ENCODE results near the gene CARD9. TPM values are rescaled to one million over a fixed set of nuclear protein-coding genes. Genes with fewer than 3 reads are reported as not detected.
A peak's percentile ranks its signal among the peaks of the same experiment; 100 is the strongest.

CARD9 gene
- total RNA-seq, 2 experiments from 2014 or later, result 0.55 to 1.3 TPM

DNA sequence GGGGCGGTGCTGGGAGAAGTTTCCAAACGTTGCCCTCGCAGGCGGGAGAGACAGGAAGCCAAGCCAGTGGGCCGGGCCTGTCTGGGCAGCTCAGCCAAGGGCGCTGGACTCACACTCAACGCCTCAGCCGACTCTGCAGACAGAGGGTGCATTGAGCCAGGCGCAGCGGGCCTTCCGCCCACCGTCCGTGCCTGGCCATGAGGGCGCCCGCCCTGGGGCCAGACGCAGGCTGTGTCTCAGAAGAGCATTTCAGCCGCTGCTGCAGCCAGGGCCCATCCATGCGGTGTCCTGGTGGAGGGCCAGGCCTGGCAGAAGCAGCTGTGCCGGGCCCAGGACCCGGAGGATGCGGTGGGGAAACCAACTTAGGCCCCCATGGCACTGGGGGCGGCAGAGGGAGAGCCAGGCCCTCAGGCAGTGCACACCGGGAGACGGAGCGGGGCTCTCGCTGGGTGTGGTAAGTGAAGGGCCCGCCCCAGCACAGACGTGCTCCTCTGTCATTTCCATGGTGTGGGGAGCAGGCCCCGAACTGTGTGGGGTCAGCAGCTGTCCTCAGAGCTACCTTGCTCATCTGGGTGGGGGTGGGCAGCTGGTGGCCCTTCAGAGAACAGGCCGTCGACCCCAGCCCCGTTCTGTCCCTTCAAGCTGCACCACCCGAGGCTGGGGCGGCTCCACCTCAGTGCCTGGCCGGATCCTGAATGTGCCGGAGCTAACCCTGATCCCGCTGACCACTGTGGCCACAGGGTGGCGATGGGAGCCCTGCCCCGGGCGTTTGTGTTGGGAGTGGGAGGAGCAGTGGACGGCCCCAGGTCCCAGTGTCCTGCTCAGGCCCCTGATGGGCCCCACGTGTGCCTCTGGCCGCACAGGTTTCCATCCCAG, 27.9 kb downstream of the CARD9 start:
- Mint-ChIP-seq H3K36me3 (ENCODE audit: low read depth) (no peaks in the 10 kb centered on the region), H3K9me3 (no peaks in the 10 kb centered on the region), H3K27me3 (no peaks in the 10 kb centered on the region), H3K4me1 (no peaks in the 10 kb centered on the region), H3K27ac (no peak overlapping the region), H3K4me3 (no peak overlapping the region)
- CTCF ChIA-PET, result no interaction called here
- DNase-seq, result no peak
- POLR2A ChIA-PET, result interaction anchor here (1.2 kb wide), 1 partner anchor 17 kb away, joined by 4 read pairs; no protein-coding TSS in a partner anchor

DNA sequence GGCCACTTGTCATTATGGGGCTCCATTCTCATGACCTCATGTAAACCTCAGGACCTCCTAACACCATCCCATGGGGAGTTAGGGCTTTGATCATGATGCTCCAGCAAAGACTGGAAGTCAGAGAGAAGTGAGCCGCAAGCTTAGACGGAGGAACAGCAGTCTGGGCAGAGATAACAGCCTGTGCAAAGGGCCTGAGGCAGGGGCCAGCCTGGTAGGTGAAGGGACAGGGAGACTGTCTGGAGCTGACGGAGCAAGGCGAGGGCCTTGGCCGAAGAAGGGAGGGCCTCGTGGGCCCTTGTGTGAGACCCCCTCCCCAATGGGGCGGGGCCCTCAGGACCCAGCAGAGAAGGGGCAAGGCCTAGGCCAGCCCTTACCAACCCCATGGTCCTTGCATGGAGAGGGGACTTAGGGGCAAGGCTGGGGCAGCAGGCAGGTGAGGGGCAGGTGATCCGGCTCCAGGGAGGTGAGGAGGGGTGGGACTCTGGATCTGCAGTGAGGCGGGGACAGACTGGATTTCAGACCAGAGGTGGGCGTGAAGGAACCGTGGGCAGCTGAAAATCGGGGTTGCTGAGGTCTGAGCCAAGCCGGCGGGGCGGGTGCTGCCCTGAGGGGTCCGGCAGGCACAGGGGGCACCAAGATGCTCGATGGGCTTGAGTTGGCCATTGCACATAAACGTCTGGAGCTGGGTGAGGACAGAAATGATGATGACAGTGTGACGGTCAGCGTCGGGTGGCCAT, 28.8 kb downstream of the CARD9 start:
- H3K27ac Mint-ChIP-seq, result no peak overlapping the region
- no peak overlapping the region for H3K4me3 Mint-ChIP-seq
- no peak for DNase-seq
- no peaks in the 10 kb centered on the region for H3K9me3 Mint-ChIP-seq
- H3K4me1 Mint-ChIP-seq, result no peaks in the 10 kb centered on the region
- ChIA-PET POLR2A (interaction anchor here (1.2 kb wide), 1 partner anchor 18 kb away, joined by 4 read pairs; no protein-coding TSS in a partner anchor), CTCF (no interaction called here)
- H3K36me3 Mint-ChIP-seq (ENCODE audit: low read depth), result no peaks in the 10 kb centered on the region
- no peaks in the 10 kb centered on the region for H3K27me3 Mint-ChIP-seq

DNA sequence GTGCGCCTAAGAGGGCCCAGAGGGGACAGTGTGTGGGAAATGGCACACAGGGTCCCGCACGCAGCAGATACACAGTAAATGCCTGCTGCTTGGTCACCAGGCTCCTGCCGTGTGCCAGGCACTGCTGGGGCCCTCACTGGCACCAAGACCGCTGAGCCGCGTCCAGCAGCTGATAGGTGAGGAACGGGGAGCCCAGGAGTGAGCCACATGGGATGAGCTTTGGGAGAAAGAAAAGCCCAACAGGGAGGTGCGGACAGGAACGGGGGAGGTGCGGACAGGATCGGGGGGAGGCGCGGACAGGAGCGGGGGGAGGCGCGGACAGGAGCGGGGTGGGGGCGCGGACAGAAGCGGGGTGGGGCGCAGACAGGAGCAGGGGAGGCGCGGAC, 29.6 kb downstream of the CARD9 start:
- H3K9me3 Mint-ChIP-seq, result no peaks in the 10 kb centered on the region
- H3K36me3 Mint-ChIP-seq (ENCODE audit: low read depth), result no peaks in the 10 kb centered on the region
- H3K4me1 Mint-ChIP-seq, result no peaks in the 10 kb centered on the region
- H3K27ac Mint-ChIP-seq, result no peak overlapping the region
- ChIA-PET CTCF (no interaction called here), POLR2A (interaction anchor here (1.2 kb wide), 1 partner anchor 19 kb away, joined by 4 read pairs; no protein-coding TSS in a partner anchor)
- H3K4me3 Mint-ChIP-seq, result no peak overlapping the region
- no peak for DNase-seq
- no peaks in the 10 kb centered on the region for H3K27me3 Mint-ChIP-seq

DNA sequence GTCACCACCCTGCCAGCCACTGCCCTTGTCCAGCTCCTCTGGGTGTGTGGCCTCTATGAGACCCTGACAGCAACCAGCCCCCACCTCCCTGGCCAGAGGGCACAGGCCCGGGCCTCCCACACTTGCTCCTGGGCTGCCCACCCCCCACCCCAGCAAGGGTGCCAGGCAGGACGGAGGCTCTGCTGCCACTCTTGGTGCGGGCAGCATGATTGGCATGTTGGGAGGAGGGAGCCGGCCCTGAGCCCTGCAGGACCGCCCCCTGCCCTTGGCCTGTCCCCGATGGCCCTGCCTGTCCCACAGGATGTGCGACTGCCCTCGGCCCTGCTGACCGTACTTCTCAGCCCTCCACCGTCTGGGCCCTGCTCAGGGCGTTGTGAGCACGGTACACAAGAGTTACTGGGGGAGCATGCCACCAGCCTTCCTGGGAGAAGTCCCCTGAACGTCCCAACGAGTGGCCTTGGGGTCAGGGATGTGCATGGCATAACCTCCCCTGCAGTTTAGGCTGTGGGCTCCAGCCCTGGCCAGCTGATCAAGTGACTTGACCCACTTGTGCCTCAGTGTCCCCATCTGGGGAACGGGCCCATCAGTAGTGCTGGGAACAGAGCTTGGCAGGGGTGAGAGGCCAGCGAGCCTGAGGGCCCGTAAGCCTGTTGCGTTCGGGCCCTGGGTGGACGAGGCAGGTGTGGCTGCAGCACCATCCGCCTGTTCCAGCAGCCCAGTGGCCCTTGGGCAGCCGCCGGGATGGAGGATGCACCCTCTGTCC, 30.2 kb downstream of the CARD9 start:
- DNase-seq, result no peak
- POLR2A ChIA-PET, result no interaction called here
- Mint-ChIP-seq H3K27me3 (no peaks in the 10 kb centered on the region), H3K9me3 (no peaks in the 10 kb centered on the region), H3K4me1 (no peaks in the 10 kb centered on the region), H3K27ac (no peak overlapping the region), H3K36me3 (ENCODE audit: low read depth) (no peaks in the 10 kb centered on the region), H3K4me3 (no peak overlapping the region)
- CTCF ChIA-PET, result no interaction called here

DNA sequence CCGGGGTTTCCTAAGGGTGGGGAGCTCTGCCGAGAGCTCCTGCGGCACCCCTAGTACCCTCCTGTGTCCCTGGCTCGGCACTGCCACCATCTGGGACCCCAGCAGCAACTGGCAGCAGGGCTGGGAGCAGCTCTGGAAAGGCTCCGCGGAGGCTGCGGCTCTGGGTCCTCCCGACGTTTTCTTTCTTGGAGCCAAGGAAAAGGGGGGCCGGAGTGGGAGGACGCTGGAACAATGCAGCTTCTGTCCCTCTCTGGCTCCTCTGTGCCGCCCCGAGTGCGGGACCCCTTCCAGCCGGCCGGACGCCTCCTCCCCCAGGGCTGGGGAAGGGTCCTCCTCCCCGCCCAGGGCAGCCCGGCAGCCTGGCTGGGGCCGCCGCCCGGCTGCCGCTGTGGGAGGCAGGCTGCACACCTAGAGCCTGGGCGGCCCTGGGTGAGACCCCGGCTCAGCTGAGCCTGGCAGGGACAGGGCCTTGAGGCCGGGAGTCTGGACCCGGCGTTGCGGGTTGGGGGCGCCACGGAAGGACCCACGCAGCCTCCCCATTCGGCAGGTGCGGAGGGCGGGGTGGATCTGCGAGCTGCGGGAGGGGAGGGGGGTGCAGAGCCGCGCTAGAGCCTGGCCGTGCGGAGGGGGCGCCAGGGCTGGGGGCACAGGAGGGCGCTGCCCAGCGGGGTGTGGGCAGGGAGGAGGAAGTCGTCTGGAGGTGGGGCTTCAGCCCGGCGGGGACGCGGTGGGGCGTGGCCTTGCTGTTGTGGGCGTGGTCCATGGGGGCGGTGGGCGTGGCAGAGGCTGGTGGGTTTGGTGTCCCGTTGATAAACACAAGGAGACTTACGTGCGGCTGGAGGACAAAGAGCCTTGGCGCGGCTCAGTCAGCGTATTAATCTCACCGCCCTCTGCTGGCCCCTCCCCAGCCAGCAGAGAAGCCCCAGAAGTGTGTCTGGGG, 31.0 kb downstream of the CARD9 start:
- H3K27ac Mint-ChIP-seq, result no peak overlapping the region
- POLR2A ChIA-PET, result no interaction called here
- H3K4me3 Mint-ChIP-seq, result no peak overlapping the region

DNA sequence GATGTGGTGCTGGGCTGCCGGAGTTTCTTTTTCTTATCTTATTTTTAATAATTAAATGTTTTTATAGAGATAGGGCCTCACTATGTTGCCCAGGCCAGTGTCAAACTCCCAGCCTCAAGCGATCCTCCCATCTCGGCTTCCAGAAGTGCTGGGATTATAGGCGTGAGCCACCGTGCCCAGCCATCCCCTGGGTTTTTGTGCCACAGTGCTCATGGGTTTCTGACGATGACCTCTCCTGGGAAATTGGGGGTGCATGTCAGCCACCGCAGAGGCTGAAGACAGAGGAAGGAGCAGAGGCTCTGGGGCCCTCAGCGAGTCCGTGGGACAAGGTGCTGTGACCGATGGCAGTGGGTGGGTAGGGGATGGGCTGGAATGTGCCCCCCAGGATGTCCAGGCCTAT, 31.7 kb downstream of the CARD9 start:
- no peaks in the 10 kb centered on the region for H3K9me3 Mint-ChIP-seq
- no peak overlapping the region for H3K4me3 Mint-ChIP-seq
- ChIA-PET POLR2A (no interaction called here), CTCF (interaction anchor here (0.6 kb wide), 1 partner anchor 75 kb away, joined by 4 read pairs; no protein-coding TSS in a partner anchor)
- H3K36me3 Mint-ChIP-seq (ENCODE audit: low read depth), result no peaks in the 10 kb centered on the region
- H3K4me1 Mint-ChIP-seq, result no peaks in the 10 kb centered on the region
- no peak for DNase-seq
- no peak overlapping the region for H3K27ac Mint-ChIP-seq
- no peaks in the 10 kb centered on the region for H3K27me3 Mint-ChIP-seq

More for the DNA sequence above, 31.0 kb downstream of the CARD9 start:
- H3K27me3 Mint-ChIP-seq, result no peaks in the 10 kb centered on the region
- H3K9me3 Mint-ChIP-seq, result no peaks in the 10 kb centered on the region
- CTCF ChIA-PET, result no interaction called here
- no peaks in the 10 kb centered on the region for H3K4me1 Mint-ChIP-seq
- peak; percentile 65 for DNase-seq
- H3K36me3 Mint-ChIP-seq (ENCODE audit: low read depth), result no peaks in the 10 kb centered on the region

DNA sequence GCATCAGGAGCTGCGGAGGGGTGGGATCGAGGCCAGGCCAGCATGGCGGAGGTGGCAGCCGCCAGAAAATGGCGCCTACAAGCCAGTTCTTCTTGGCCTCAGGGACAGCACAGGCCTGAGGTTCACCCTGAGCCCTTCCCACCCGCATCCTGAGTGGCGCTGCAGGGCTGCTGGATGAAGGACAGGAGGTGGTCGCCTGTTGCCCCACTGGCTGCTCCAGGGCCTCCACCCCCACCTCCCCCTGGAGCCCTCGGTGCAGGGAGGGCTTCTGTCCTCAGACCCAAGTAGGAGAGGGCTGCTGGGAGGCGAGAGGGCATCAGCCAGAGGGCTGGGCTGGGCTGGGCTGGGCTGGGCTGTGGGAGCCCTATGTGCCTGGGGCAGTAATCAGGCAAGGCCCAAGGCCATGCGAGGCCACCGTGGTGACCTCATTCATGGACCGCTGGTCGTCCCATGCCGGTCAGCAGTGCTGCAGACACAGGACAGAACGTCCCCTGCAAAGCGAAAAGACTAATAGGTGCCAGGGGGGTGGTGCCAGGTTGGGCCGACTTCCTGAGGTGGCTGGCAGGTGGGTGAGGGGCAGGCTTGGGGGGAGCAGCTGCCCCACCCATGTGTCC, 32.3 kb downstream of the CARD9 start:
- Mint-ChIP-seq H3K4me1 (no peaks in the 10 kb centered on the region), H3K9me3 (no peaks in the 10 kb centered on the region), H3K27ac (no peak overlapping the region), H3K27me3 (no peaks in the 10 kb centered on the region), H3K36me3 (ENCODE audit: low read depth) (no peaks in the 10 kb centered on the region), H3K4me3 (no peak overlapping the region)
- CTCF ChIA-PET, result interaction anchor here (0.6 kb wide), 1 partner anchor 76 kb away, joined by 4 read pairs; no protein-coding TSS in a partner anchor
- DNase-seq, result no peak
- POLR2A ChIA-PET, result no interaction called here

DNA sequence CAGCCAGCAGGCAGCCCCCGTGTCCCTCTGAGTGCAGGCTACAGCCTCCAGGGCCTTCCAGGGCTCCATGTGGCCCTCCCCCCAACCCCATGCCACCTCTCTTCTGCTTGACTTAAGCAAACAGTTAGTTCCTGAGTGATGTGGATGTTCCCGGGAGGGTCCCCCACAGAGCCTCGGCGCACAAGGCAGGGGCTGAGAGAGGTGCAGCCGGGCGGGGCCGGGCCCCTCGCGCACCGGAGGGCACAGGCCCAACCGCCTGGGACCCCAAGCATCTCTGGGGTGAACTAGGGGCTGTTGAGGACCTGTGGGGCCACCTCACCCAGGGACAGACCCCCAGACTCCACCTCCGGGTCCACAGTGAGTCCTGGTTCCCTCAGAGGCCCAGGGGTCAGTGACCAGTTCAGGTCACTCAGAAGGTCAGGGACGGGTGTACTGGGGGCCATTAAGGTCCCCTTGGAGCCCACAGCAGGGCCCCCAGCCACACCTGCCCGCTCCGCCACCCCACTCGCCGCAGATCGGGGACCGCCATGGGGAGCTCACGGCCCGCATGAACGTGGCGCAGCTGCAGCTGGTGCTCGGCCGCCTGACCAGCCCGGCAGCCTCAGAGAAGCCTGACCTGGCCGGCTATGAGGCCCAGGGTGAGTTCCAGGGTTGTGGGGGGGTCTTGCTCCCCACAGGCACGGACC, 33.0 kb downstream of the CARD9 start:
- DNase-seq, result no peak
- Mint-ChIP-seq H3K27ac (no peak overlapping the region), H3K9me3 (no peaks in the 10 kb centered on the region), H3K4me1 (no peaks in the 10 kb centered on the region), H3K4me3 (no peak overlapping the region), H3K36me3 (ENCODE audit: low read depth) (no peaks in the 10 kb centered on the region), H3K27me3 (no peaks in the 10 kb centered on the region)
- POLR2A ChIA-PET, result no interaction called here
- CTCF ChIA-PET, result no interaction called here

DNA sequence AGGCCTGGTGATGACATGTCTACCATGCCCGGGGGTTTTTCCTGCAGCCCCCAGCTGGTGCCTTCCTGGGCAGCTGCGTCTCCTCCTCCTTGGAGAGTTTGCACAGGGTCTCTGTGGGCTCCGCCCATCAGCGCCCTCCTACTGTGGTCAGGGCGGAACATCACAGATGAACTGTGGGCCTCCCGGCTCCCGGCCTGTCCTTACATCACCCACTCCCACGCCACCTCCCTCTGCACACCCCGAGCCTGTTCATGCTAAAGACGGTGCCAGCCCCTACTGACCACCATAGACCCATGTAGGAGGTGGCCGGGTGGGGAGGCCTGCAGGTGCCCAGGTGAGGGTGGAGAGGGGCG, 33.5 kb downstream of the CARD9 start:
- no peak overlapping the region for H3K27ac Mint-ChIP-seq
- H3K4me3 Mint-ChIP-seq, result no peak overlapping the region
- POLR2A ChIA-PET, result no interaction called here
- no peaks in the 10 kb centered on the region for H3K27me3 Mint-ChIP-seq
- H3K4me1 Mint-ChIP-seq, result no peaks in the 10 kb centered on the region
- DNase-seq, result no peak
- H3K9me3 Mint-ChIP-seq, result no peaks in the 10 kb centered on the region
- CTCF ChIA-PET, result no interaction called here
- H3K36me3 Mint-ChIP-seq (ENCODE audit: low read depth), result no peaks in the 10 kb centered on the region

DNA sequence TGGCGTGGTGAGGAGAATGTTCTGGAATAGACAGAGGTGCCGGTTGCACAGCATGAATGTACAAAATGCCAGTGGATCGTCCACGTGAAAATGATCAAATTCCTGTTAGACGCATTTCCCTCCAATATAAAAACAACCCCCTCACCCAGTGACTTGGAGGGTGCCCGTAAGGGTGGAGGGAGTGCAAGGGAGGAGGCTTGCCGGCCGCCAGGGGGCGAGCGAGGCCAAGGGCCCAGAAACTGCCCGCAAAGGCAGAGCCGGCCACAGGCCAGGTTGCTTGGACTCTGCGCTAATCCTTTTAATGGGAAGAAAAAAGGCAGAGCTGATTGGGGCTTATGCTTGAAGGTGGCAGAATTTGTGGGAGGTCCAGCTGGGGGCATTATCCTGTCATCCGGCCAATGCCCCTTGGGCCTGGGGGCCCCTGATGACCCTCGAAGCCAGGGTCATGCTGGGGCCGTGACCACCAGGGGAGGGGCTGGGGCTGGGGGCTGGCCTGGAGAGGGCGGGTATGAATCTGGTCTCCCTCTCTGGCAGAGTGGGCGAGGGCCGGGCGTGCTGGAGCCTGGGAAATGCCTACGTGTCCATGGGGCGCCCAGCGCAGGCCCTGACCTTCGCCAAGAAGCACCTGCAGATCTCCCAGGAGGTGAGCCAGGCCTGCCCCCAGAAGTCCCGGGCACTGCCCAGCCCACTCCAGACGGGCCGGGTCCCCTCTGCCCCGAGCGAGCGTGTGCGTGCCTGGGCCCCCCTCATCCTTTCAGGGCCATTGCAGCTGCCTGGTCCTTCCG, 34.1 kb downstream of the CARD9 start:
- CTCF ChIA-PET, result no interaction called here
- Mint-ChIP-seq H3K4me1 (no peaks in the 10 kb centered on the region), H3K27me3 (no peaks in the 10 kb centered on the region), H3K27ac (no peak overlapping the region), H3K9me3 (no peaks in the 10 kb centered on the region), H3K36me3 (ENCODE audit: low read depth) (no peaks in the 10 kb centered on the region), H3K4me3 (no peak overlapping the region)
- POLR2A ChIA-PET, result no interaction called here
- DNase-seq, result peak; percentile 42

DNA sequence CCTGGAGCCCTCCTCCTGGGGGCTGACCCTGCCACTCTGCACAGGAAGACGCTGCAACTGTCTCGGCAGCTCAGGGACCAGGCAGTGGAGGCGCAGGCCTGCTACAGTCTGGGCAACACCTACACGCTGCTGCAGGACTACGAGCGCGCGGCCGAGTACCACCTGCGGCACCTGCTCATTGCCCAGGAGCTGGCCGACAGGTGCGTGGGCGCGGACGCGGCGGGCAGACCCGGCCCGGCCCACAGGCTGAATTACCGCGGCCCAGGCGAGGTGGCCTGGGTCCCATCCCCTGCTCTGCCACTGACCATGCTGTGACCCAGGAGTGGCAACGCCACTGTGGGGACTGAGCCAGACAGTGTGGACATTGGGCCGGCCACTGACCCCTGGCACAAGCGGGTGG, 35.0 kb downstream of the CARD9 start:
- Mint-ChIP-seq H3K27ac (no peak overlapping the region), H3K4me3 (no peak overlapping the region), H3K27me3 (no peaks in the 10 kb centered on the region), H3K4me1 (no peaks in the 10 kb centered on the region), H3K9me3 (no peaks in the 10 kb centered on the region), H3K36me3 (ENCODE audit: low read depth) (no peaks in the 10 kb centered on the region)
- no peak for DNase-seq
- ChIA-PET CTCF (no interaction called here), POLR2A (no interaction called here)
